Stimulated activated CD8-positive, alpha-beta memory T cell treated with anti-CD3 and anti-CD28 coated beads, Interleukin-4, amount 100 ng/mL, for 1 hour (primary cell): ENCODE data around the gene DUSP9.

Experiments
- DNase-seq, 2 donors: peaks; one replicate each; pipeline ENCODE4 v3.0.0-alpha.2; 2020; ENCODE audit warnings: low read depth in 2 of 2, low spot score in 1 of 2

DUSP9 gene

DNA sequence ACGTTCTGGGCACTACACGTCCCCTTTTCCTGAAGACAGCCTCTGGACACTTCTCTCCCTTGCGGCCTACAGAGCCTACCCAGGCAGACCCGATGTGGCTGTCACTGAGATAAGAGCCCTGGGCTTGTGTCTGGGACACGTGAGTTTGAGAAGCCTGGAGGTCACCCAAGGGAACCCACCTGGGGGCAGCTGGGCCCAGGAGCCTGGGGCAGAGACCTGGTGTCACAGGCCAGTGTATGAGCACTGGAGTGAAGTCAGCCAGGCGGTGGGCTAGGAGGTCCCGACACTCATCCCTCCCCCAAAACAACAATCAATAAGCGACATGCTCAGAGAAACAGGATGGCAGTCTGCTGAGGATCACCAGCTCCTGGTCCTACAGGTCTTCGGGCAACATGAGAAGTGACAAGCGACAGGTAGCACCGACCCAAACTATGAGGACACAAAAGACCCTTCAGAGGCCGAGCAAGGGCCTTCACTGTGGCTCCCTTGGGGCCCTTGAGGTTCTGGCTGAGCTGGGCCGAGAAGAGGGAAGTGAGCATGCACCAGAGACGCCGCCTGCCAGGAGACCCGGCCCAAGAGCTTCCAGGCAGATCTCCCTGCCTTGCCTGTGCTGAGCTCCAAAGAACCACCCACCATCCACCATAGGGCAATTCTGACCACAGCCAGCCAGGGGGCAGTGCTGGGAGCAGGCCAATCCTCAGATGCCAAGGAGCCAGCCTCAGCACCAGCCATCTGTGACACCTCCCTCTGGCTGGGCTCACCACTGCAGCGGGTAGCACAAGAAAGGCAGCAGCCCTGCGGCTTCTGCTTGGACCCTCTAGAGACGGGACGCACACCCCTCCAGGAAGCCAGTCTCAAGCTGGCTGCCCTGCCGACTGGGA is 11.0 kb upstream of the DUSP9 start:
- no peak for DNase-seq

DNA sequence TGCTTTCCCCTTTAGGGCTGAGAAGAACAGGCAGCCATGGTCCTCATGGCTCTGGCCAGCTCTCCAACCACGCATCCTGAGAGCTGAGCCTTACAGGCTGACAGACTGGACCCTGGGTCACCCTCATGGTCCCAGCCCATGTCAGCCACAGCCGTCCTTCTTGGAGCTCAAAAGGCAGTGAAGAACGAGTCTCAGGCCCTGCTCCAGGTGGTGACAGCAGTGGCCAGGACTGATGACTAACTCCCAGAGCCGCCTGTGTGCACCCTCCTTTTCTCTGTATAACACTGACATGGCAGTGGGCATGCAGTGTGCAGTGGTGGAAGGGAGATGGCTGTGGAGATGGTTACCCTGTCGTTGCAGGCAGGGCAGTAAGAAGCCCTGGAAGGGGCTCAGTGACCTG is 10.3 kb upstream of the DUSP9 start:
- no peak for DNase-seq

DNA sequence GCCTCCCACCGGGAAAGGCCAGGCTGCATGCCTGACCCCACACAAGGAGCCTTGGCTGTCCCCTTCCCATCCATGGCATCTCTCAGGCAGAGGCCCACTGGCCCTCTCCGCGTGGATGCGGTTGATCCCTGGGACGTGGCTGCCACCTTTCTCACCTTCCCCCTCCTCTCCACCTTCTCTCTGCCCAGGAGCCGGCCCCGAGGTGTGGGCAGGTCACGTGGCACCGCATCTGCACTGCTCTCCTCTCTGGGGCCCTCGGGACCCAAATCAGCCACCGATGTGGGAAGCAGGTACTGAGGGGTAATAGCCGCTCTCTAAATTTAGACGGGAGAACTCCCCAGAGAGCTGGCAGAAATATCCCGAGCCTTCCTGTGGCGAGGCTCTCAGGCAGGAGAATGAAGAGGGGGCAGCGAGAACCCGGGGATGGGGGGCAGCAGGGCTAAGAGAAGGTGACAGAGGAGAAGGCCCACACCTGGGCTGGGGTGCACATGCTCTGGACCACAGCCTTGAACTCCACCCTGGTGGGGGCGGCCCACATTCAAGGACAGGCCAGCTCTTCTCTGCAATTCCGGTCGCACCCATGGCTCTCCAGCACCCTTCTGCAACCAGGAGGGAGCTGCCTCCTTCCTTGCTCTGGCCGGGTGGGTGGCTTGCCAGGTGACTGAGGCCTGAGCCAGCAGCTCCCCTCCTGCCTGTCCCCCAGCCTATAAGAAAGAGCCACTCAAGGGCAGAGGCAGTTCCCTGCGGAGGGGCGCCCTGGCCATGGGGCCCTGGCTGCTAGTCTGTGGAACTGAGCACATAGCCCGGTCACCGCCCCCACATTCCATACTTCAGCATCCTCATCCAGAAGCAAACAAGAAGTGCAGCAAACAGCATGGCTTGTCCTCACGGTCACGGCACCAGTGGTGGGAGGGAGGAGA is 9.6 kb upstream of the DUSP9 start:
- DNase-seq: no peak

DNA sequence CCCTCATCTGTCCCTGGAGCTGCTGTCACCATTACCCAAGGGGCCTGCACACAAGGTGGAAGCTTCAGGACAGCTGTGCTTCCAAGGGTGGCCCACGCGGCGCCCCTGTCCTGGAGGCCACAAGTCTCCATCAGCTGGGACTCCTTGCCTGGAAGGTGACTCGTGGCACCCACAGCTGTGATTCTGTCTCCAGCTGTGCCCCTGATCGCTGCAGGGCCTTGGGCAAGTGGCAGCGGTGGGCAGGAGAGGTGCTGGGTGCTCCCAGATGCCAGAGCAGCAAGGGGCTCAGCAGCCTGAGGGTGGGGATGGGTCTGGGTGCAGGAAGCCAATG is 9.0 kb upstream of the DUSP9 start:
- DNase-seq: no peak

DNA sequence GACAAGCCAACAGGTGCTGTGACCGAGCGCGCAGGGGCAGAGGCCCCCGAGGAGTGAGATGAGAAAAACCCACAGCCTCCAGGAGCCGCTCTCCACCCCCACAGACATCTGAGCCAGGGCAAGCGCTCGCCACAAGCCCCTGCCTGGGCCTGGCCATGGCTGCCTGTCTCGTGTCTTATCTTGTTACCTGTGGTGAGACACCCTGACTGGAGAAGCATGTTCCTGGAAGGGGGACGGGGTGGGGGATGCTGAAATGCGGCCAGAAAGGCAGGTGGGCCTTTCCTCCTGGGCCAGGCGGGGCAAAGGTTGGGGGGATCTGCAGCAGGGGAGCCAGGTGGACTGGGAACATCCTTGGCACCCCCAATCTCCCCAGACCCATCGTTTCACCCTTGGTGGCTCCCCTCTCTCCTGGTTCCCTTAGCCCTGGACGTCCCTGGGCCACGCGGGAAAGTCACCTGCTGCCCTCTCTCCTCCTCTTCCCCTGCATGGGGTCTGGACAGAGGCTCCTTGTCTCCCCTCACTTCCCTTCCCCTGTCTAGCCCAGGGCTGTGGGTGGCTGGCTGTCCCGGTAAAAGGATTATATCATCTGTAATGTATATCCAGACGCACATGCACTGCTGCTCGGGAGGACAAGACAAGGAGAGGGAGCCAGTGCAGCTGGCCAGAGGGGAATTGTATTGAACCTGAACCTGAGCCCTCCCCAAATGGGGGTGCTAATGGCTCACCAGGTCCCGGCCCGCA is 8.4 kb upstream of the DUSP9 start:
- no peak for DNase-seq

DNA sequence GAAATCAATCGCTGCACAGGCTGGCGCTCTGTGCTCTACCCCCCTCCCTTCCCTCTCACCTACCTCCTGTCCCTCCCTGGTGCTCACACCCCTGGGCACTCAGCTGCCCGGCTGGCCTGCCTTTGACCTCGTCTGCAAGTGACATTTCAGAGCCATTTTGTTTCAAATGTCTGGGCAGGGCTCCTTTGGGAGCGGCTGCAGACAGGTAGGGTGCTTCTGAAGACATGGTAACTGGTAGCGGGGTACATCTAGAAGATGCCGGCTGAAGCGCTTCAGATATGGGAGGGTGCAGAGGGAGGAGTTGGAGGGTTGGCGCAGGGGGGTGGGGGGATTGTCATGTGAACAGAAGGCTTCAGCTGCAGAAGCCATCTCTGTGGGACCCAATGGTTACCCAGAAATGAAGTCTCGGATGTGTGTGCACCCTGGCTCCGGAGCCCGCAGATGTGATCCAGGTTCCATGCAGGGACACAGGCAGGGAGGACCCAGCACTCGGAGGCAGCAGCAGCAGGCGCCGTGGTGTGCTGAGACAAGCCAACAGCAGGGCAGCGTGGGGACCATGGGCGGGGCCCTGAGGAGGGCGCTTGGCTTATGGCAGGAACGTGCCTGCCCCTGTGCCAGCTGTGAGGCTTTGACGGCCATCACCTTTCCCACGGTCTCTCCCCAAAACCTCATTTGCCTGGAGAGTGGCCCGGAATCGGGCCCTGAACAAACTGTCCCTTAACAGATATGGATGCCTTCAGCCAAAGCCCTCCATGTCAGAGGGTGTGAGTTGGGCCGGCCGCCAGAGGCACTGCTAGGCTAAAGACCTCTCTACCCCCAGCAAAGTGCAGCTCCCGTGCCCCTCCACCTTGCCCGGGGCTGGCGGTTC is 7.6 kb upstream of the DUSP9 start:
- DNase-seq: no peak

DNA sequence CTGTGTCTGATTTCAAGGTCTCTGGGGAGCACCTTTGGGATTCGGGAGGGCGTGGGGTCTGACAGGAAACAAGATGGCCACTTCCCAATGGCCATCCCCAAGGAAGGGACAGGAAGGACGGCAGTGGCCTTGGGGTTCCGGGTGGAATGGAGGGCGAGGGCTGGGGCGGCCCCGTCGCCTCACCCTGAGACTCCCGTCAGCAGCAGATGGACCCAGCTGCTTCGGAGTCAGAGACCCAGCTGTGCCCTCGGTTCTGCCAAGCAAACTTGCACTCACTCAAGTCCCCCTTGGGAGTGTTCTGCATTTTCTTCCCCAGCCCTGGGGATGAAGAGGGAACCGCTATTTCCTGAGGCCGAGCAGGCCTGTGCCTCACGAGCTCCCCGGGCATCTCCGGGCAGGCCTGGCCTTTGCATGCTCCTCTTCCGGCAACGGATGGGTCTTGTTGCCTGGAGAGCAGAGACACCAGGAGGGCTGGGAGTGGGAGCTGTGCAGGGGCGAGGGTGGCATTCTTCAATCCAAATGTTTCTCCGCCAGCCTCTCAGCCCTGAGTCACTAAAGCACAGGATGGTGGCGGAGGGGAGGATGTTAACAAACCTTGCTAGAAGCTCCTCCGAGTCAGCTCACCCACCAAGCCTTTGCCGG is 6.8 kb upstream of the DUSP9 start:
- DNase-seq: no peak

DNA sequence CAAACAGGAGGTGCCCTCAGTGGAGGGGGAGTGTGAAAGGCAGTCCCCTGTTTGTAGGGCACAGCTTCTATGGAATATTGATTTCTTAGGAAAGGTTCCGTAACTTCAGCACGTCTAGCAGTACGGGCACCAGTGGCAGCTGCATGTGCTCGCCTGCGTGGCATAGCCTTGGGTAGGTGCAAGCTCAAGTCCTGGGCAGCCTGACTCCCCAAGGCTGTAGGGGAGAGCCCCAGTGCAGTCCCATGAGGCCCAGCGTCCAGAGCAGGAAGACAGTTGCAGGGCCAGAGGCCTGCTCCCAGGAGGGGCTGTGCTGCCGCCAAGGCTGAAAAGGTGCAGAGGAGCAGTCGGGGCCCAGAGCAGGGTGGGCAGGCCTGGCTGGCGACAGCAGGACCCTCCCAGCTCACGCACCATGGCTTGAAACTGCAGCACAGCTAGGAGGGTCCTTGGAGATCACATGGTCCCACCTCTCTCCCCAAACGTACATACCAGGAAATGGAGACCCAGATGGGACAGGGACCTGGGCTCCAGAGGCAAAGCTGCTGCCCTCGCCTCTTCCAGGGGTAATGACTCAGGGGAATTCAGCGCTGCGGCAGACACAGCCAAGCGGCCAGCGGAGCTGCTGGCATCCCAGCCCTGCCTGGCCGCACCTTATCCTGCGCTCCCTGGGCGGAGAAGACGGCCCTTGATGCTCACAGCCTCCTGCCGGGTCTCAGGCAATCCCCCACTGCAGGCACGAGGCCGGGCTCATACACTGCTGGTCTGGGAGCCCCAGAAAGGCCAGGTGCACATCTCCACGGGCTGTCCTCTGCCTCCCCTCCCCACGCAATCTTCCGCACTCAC is 6.0 kb upstream of the DUSP9 start:
- DNase-seq: no peak

DNA sequence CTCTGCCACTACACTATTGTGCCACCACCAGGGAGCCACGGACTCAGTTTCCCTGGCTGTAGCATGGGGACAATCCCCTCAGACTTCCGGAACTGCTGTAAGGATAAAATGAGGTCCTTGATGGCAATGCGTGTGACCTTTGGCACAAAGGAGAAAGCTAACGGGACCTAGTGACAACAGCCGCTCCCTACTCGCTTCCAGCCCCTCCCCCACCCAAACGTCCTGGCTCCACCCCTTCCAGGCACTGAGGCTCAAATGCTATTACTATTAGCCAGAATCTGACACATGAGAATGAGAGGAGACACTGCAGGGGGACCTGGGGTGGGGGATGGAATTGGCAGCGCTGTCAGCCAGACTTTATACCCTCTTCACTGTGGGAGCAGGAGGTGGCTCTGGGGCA is 5.4 kb upstream of the DUSP9 start:
- DNase-seq: no peak

DNA sequence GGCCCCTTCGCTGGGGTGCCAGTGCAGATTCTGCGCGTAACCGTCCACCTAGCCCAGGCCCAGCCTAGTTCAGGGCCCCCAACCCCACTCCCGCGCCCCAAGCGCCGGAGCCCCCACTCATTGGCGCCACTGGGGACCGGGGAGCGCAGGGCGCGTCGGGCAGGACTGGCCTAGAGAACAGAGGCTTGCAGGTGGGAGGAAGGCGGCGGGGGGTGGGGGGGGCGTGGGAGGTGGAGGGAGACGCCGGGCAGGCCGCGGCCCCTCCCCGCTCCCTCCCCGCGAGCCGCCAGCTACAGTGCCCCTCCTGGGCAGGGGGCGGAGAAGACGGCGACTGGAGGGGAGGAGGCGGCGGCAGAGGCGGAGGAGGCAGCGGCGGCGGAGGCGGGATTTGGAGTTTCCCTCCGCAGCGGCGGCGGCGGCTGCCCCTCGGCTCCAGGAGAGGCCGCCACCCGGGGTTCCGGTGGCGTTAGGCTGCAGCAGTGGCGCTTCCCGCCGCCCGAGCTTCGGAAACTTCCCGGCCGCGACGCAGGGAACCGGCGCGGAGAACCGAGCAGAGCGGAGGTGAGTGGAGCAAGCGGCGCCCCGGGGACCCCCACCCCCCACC is 4.8 kb upstream of the DUSP9 start:
- DNase-seq: no peak

DNA sequence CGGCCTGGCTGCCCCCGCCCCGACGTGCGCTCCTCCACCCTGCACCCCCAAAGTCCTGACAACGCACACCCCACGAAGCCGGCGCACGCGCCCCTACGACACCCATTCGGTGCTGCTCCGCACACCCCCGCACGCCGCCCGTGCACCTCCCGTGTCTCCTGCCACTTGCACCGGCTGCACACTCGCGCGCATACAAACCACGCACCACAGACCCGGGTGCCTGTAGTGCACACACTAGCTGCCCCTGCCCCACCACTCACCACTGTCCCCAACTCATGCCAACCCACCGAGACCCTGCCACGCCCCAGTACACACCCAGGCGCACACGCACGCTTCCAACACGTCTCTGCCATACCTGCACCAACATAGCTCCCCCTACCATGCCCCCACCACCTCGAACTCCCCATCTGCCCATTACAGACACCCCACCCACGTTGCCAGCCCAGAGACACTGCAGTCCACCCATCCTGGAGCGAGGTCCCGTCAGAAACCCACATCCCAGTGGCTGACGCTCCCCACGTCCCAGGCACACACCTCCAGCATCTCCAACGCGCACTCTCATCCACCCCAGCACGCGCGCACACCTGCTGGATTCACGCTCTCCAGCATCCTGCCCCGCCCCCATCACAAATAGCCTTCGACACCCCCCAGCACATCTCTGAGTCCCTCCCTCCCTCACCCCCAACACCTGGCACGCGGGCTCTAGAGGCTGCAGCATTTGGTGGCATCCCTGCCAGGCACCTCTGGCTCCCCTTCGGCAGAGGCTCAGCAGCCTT is 4.2 kb upstream of the DUSP9 start:
- DNase-seq: no peak

DNA sequence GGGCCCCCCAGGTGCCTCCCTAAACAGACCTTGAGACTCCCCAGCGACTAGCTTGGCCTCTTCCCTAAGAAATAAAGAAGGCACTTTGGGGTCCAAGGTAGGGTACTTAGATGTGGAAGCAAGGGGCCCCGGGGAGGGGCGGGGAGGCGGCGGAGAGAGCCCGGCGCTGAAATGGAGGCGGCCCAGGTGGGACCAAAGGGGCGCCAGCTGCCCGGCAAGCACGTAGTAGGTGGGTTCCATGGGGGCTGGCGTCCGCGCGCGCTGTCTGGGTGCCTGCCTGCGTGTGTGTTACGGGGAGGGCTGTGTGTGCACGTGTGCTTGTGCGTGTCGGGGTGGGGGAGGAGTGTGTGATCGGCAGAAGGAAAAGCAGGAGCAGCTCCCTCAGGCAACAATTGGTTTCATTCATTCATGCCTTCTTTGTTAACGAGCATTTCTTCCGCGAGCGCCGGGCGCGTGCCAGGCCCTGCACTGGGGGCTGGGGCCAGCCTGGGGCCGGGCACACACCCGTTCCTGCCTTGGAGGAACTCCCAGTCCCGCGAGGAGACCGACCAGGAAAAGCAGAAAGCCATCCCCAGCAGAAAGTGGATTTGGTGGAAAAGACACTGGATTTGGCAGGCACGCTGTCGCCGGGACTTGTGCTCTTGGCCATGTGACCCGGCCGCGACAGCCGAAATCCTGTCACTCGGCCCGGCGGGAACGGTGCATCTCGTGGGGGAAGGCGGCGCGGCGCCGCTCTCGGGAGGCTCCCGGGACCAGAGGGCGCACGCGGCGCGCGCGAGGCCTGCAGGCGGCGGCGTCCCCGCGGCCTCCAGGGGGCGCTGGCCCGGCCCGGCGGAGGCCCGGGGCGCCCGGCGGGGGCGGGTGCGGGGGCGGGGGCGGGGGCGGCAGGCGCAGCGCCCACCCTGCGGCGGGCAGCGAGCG is 3.3 kb upstream of the DUSP9 start:
- no peak for DNase-seq

DNA sequence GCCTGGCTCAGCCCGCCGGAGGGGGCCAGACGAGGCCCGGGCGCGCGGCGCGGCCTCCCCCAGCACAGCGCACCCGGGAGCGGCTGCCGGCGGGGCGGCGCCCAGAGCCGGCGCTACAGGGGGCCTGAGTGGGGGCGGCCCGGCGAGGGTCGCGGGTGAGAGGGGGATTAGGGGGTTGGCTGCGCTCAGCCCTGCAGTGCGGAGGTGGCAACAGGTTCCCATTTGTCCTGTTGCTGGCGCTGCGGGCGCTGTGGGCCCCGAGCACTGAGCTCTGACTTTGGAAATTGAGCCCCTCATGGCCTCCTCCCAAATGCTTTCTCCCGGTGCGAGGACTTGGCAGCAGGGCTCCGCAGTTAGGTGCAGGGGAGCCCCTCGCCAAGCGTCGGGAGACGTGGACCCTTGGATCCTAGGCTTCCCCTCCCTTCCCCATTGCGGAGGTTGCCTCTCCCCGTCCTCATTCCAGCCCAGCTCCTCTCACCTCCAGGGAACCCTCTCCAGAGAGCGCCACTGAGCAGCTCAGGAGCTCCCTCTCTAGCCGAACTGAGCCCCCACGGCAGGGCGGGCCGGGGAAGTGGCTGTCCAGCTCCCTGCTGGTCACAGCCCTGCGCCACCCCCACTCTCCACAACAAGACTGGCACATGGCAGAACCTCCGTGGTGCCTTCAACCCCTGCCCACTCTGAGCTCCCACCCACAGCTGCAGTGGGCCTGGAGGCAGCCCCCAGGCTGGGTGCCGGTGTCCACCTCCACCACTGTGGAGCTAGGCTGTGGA is 2.5 kb upstream of the DUSP9 start:
- DNase-seq: no peak

DNA sequence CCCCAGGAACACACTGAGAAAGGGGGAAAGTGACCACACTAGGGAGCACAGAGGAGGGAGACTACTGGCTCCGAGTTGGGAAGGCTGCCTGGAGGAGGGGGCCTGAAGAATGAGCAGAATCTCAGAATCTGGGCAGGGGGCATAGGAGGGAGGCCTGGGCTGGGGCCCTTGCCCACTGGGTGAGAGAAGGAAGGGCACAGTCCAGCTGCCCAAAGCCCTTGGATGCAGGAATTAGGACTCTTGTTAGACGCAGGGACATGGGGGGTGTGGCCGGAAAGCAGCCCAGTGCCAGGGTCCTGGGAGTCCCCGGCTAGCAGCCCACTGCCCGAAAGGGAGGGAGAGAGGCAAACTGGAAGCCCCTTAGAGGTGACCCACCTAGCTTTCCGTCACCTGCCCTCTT is 1.9 kb upstream of the DUSP9 start:
- DNase-seq: no peak

DNA sequence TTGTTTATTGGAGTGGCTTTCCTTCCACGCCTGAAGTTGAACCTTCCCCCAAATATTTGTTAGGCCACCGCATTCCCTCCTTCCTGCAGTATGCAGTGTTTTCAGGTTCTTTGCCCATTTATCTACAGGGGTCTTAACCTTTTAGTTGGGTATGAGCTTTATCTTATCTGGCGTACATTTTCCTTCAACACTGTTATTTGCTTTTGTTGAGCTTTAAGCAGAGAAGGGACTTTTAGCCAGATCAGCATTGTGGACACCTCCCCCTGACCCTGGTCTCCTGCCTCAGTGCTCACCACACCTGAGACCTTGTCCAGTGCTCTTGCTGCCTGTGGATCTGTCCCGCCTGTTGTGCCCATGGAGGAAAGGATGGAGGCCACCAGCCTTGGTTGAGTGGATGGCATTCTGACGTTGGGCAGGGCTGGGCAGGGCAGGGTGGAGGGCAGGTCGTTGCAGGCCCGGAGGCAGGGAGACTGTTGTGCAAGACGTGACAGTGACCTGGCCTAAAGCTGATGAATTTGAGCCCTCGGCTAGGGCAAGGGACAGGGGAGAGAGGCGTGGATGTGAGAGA is 998 bp upstream of the DUSP9 start:
- DNase-seq: no peak
